HG03342 (cell line): ENCODE data around the gene LSM14B.

Experiments
- ATAC-seq: cut with Tn5 transposase; IDR thresholded peaks from one replicate; pipeline ENCODE4 v1.9.1; 2021; ENCODE audit warnings: mild to moderate bottlenecking, moderate library complexity; ENCODE audit not compliant: unreplicated experiment

LSM14B gene

GRCh38 chr20:62160876-62161275 lies 38.6 kb downstream of the LSM14B start:
- no peak for ATAC-seq

GRCh38 chr20:62161347-62161746 lies 39.1 kb downstream of the LSM14B start:
- no peak for ATAC-seq

- no peak for ATAC-seq
These were observed 40.6 kb downstream of the LSM14B start for GRCh38 chr20:62162765-62163484.

- ATAC-seq, result no peak
These were observed 41.2 kb downstream of the LSM14B start for GRCh38 chr20:62163485-62163865.

- ATAC-seq, result no peak
These were observed 41.9 kb downstream of the LSM14B start for GRCh38 chr20:62163986-62164762.

- no peak for ATAC-seq
These were observed 42.8 kb downstream of the LSM14B start for GRCh38 chr20:62164879-62165761.

GRCh38 chr20:62165762-62166399 lies 43.6 kb downstream of the LSM14B start:
- ATAC-seq, result no peak

- ATAC-seq, result no peak
These were observed 45.2 kb downstream of the LSM14B start for GRCh38 chr20:62167474-62167873.

GRCh38 chr20:62168061-62168460 lies 45.8 kb downstream of the LSM14B start:
- no peak for ATAC-seq

- no peak for ATAC-seq
These were observed 46.7 kb downstream of the LSM14B start for GRCh38 chr20:62168890-62169435.

- ATAC-seq, result no peak
These were observed 48.3 kb downstream of the LSM14B start for GRCh38 chr20:62170536-62170935.

GRCh38 chr20:62171245-62171644 lies 49.0 kb downstream of the LSM14B start:
- no peak for ATAC-seq

GRCh38 chr20:62172666-62173065 lies 50.4 kb downstream of the LSM14B start:
- no peak for ATAC-seq

- ATAC-seq, result no peak
These were observed 51.9 kb downstream of the LSM14B start for GRCh38 chr20:62174021-62174804.

GRCh38 chr20:62174870-62175624 lies 52.8 kb downstream of the LSM14B start:
- no peak for ATAC-seq

- no peak for ATAC-seq
These were observed 53.4 kb downstream of the LSM14B start for GRCh38 chr20:62175711-62176110.

GRCh38 chr20:62176866-62177265 lies 54.6 kb downstream of the LSM14B start:
- no peak for ATAC-seq

GRCh38 chr20:62177307-62177706 lies 55.0 kb downstream of the LSM14B start:
- ATAC-seq, result no peak
